Activated T-cell treated with anti-CD3 and anti-CD28 coated beads, Interleukin-2, amount 50 U/mL, for 24 hours (primary cell): ENCODE results near the gene GFM2.
"Not testable (repeated sequence)": the region's sequence is repeated elsewhere in the genome, so short reads cannot be mapped to it uniquely, and the experiment has no call there.

Experiments
- DNase-seq: peaks from one replicate; pipeline ENCODE4 v3.0.0-alpha.2; 2020
- H3K27ac Mint-ChIP-seq: 2 replicates; pipeline ENCODE4 v1.8.0; 2020; ENCODE audit warnings: mild to moderate bottlenecking, mixed read lengths
- H3K27me3 Mint-ChIP-seq: 2 replicates; pipeline ENCODE4 v1.8.0; 2020; ENCODE audit warnings: mixed read lengths
- H3K36me3 Mint-ChIP-seq: 2 replicates; pipeline ENCODE4 v1.8.0; 2020; ENCODE audit warnings: low read depth, mixed read lengths
- H3K4me1 Mint-ChIP-seq: 2 replicates; pipeline ENCODE4 v1.8.0; 2020; ENCODE audit warnings: low read depth, mixed read lengths
- H3K4me3 Mint-ChIP-seq: 2 replicates; pipeline ENCODE4 v1.8.0; 2020; ENCODE audit warnings: mild to moderate bottlenecking, moderate library complexity, mixed read lengths
- H3K9me3 Mint-ChIP-seq: 2 replicates; pipeline ENCODE4 v1.8.0; 2020; ENCODE audit warnings: mixed read lengths

The GFM2 gene

GRCh38 chr5:74766849-74767578, at the start of gene GFM2, which contains the start of gene NSA2:
TSS of gene GFM2 (minus strand) at chr5:74767117. CDS start at chr5:74763742, 3,375 bp downstream.
TSS of gene NSA2 (plus strand) at chr5:74767249. CDS start at chr5:74767361, 112 bp downstream.
- Mint-ChIP-seq H3K27me3 (no peaks in the 10 kb centered on the region), H3K4me3 (peak within 1 kb of the TSS; percentile 100), H3K36me3 (peaks cover 78% of the 10 kb centered on the region), H3K4me1 (peaks cover 56% of the 10 kb centered on the region), H3K9me3 (no peaks in the 10 kb centered on the region), H3K27ac (peak within 1 kb of the TSS; percentile 99)
- peak; percentile 96 for DNase-seq

GRCh38 chr5:74810915-74811314, 44.0 kb upstream of the GFM2 start:
- Mint-ChIP-seq H3K4me1 (peaks cover under 1% of the 10 kb centered on the region), H3K9me3 (no peaks in the 10 kb centered on the region), H3K27ac (no peak overlapping the region), H3K36me3 (peaks cover 21% of the 10 kb centered on the region), H3K4me3 (no peak overlapping the region), H3K27me3 (no peaks in the 10 kb centered on the region)
- DNase-seq = no peak

- H3K27ac Mint-ChIP-seq = no peak overlapping the region
Observed at GRCh38 chr5:74801941-74802340, 35.0 kb upstream of the GFM2 start.

GRCh38 chr5:74801197-74801596, 34.3 kb upstream of the GFM2 start:
- Mint-ChIP-seq H3K9me3 (no peaks in the 10 kb centered on the region), H3K4me1 (no peaks in the 10 kb centered on the region), H3K36me3 (peaks cover 44% of the 10 kb centered on the region), H3K27ac (no peak overlapping the region), H3K4me3 (no peak overlapping the region), H3K27me3 (no peaks in the 10 kb centered on the region)
- DNase-seq = no peak

More at GRCh38 chr5:74801941-74802340, 35.0 kb upstream of the GFM2 start:
- Mint-ChIP-seq H3K4me1 (no peaks in the 10 kb centered on the region), H3K9me3 (no peaks in the 10 kb centered on the region), H3K27me3 (no peaks in the 10 kb centered on the region), H3K36me3 (peaks cover 37% of the 10 kb centered on the region), H3K4me3 (no peak overlapping the region)
- DNase-seq = no peak

GRCh38 chr5:74798977-74799911, 32.3 kb upstream of the GFM2 start:
- Mint-ChIP-seq H3K36me3 (peaks cover 51% of the 10 kb centered on the region), H3K9me3 (no peaks in the 10 kb centered on the region), H3K27me3 (no peaks in the 10 kb centered on the region)

GRCh38 chr5:74791669-74792068, 24.8 kb upstream of the GFM2 start:
- H3K9me3 Mint-ChIP-seq, H3K4me3 Mint-ChIP-seq, H3K27ac Mint-ChIP-seq, DNase-seq, H3K4me1 Mint-ChIP-seq, H3K27me3 Mint-ChIP-seq: not testable (repeated sequence)
- peaks cover 68% of the 10 kb centered on the region for H3K36me3 Mint-ChIP-seq

More at GRCh38 chr5:74798977-74799911, 32.3 kb upstream of the GFM2 start:
- DNase-seq = no peak
- Mint-ChIP-seq H3K4me1 (no peaks in the 10 kb centered on the region), H3K27ac (no peak overlapping the region), H3K4me3 (no peak overlapping the region)

GRCh38 chr5:74787424-74787823, 20.5 kb upstream of the GFM2 start:
- no peaks in the 10 kb centered on the region for H3K27me3 Mint-ChIP-seq
- H3K9me3 Mint-ChIP-seq = no peaks in the 10 kb centered on the region
- no peak overlapping the region for H3K27ac Mint-ChIP-seq
- no peak for DNase-seq
- H3K4me1 Mint-ChIP-seq = no peaks in the 10 kb centered on the region
- peaks cover 43% of the 10 kb centered on the region for H3K36me3 Mint-ChIP-seq
- no peak overlapping the region for H3K4me3 Mint-ChIP-seq

GRCh38 chr5:74786851-74787250, 19.9 kb upstream of the GFM2 start:
- Mint-ChIP-seq H3K27me3 (no peaks in the 10 kb centered on the region), H3K27ac (no peak overlapping the region), H3K36me3 (peaks cover 39% of the 10 kb centered on the region), H3K9me3 (no peaks in the 10 kb centered on the region), H3K4me3 (no peak overlapping the region), H3K4me1 (no peaks in the 10 kb centered on the region)
- DNase-seq = no peak

- H3K27me3 Mint-ChIP-seq = no peaks in the 10 kb centered on the region
- peaks cover 2% of the 10 kb centered on the region for H3K4me1 Mint-ChIP-seq
- H3K9me3 Mint-ChIP-seq = no peaks in the 10 kb centered on the region
- DNase-seq = no peak
- H3K36me3 Mint-ChIP-seq = peaks cover 70% of the 10 kb centered on the region
- no peak overlapping the region for H3K27ac Mint-ChIP-seq
- H3K4me3 Mint-ChIP-seq = no peak overlapping the region
Observed at GRCh38 chr5:74778609-74779008, 11.7 kb upstream of the GFM2 start.

- no peak for DNase-seq
- H3K9me3 Mint-ChIP-seq = no peaks in the 10 kb centered on the region
- peaks cover 83% of the 10 kb centered on the region for H3K36me3 Mint-ChIP-seq
- H3K4me3 Mint-ChIP-seq = no peak overlapping the region
- peak overlapping the region; percentile 71 for H3K27ac Mint-ChIP-seq
- H3K4me1 Mint-ChIP-seq = peaks cover 30% of the 10 kb centered on the region
- no peaks in the 10 kb centered on the region for H3K27me3 Mint-ChIP-seq
Observed at GRCh38 chr5:74772359-74772758, 5.4 kb upstream of the GFM2 start.

- H3K27me3 Mint-ChIP-seq = no peaks in the 10 kb centered on the region
Observed at GRCh38 chr5:74767579-74767913, 629 bp upstream of the GFM2 start.

GRCh38 chr5:74766418-74766848, 484 bp downstream of the GFM2 start:
- peak overlapping the region; percentile 99 for H3K27ac Mint-ChIP-seq
- peaks cover 62% of the 10 kb centered on the region for H3K4me1 Mint-ChIP-seq
- no peaks in the 10 kb centered on the region for H3K27me3 Mint-ChIP-seq
- H3K9me3 Mint-ChIP-seq = no peaks in the 10 kb centered on the region
- peaks cover 79% of the 10 kb centered on the region for H3K36me3 Mint-ChIP-seq
- peak overlapping the region; percentile 100 for H3K4me3 Mint-ChIP-seq
- no peak for DNase-seq

More at GRCh38 chr5:74767579-74767913, 629 bp upstream of the GFM2 start:
- Mint-ChIP-seq H3K9me3 (no peaks in the 10 kb centered on the region), H3K36me3 (peaks cover 78% of the 10 kb centered on the region), H3K27ac (peak overlapping the region; percentile 99), H3K4me3 (peak overlapping the region; percentile 100), H3K4me1 (peaks cover 53% of the 10 kb centered on the region)
- DNase-seq = no peak

GRCh38 chr5:74765929-74766328, 988 bp downstream of the GFM2 start:
- peak overlapping the region; percentile 100 for H3K4me3 Mint-ChIP-seq
- H3K27me3 Mint-ChIP-seq = no peaks in the 10 kb centered on the region
- no peak for DNase-seq
- H3K4me1 Mint-ChIP-seq = peaks cover 66% of the 10 kb centered on the region
- no peaks in the 10 kb centered on the region for H3K9me3 Mint-ChIP-seq
- peak overlapping the region; percentile 99 for H3K27ac Mint-ChIP-seq
- H3K36me3 Mint-ChIP-seq = peaks cover 79% of the 10 kb centered on the region

- Mint-ChIP-seq H3K4me1 (peaks cover 66% of the 10 kb centered on the region), H3K27me3 (no peaks in the 10 kb centered on the region), H3K9me3 (no peaks in the 10 kb centered on the region), H3K36me3 (peaks cover 79% of the 10 kb centered on the region), H3K4me3 (peak overlapping the region; percentile 100), H3K27ac (peak overlapping the region; percentile 24)
- DNase-seq = no peak
Observed at GRCh38 chr5:74765201-74765600, 1.7 kb downstream of the GFM2 start.

GRCh38 chr5:74763504-74763903, 3.4 kb downstream of the GFM2 start:
- H3K36me3 Mint-ChIP-seq = peaks cover 78% of the 10 kb centered on the region
- H3K9me3 Mint-ChIP-seq = no peaks in the 10 kb centered on the region
- H3K4me1 Mint-ChIP-seq = peaks cover 63% of the 10 kb centered on the region
- DNase-seq = no peak
- H3K27ac Mint-ChIP-seq = no peak overlapping the region
- H3K4me3 Mint-ChIP-seq = no peak overlapping the region
- no peaks in the 10 kb centered on the region for H3K27me3 Mint-ChIP-seq
